NB4 (cell line): ENCODE data around the gene PHF14.

ENCODE experiments used
- CTCF ChIP-seq: IDR thresholded peaks from one replicate; pipeline ENCODE4 v1.5.1; 2012; ENCODE audit warnings: low read depth, low read length
- POLR2A ChIP-seq: IDR thresholded peaks from 2 replicates; pipeline ENCODE4 v1.6.1; 2011; ENCODE audit warnings: mild to moderate bottlenecking; ENCODE audit not compliant: insufficient read length; ENCODE audit errors: extremely low read depth

- TF ChIP-seq POLR2A: no peak
- no peak for TF ChIP-seq CTCF
Observed at GRCh38 chr7:11062110-11062509, 88.4 kb downstream of the PHF14 start.
